ENCODE measurements around the gene DLD.

DNA sequence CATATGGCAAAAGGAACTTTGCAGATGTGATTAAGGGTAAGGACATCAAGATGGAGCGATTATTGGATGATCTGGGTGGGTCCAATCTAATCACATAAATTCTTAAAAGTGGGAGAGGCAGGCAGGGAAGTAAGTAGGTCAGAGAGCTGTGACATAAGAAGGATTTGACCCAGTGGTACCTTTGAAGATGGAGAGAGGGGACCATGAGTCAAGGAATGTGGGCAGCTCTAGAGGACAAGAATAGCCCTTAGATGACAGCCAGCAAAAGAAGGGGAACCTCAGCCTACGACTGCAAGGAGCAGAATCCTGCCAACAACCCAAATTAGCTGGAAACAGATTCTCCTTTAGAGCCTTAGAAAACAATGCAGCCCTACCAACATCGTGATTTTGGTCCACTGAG lies 77.5 kb downstream of the DLD start:
- no peak for TF ChIP-seq POLR2A (IDR thresholded peaks at IDR 0.05)
- TF ChIP-seq, protein P1, sequence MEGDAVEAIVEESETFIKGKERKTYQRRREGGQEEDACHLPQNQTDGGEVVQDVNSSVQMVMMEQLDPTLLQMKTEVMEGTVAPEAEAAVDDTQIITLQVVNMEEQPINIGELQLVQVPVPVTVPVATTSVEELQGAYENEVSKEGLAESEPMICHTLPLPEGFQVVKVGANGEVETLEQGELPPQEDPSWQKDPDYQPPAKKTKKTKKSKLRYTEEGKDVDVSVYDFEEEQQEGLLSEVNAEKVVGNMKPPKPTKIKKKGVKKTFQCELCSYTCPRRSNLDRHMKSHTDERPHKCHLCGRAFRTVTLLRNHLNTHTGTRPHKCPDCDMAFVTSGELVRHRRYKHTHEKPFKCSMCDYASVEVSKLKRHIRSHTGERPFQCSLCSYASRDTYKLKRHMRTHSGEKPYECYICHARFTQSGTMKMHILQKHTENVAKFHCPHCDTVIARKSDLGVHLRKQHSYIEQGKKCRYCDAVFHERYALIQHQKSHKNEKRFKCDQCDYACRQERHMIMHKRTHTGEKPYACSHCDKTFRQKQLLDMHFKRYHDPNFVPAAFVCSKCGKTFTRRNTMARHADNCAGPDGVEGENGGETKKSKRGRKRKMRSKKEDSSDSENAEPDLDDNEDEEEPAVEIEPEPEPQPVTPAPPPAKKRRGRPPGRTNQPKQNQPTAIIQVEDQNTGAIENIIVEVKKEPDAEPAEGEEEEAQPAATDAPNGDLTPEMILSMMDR (IDR thresholded peaks at IDR 0.05) = no peak
- TF ChIP-seq POLR2AphosphoS5 (IDR thresholded peaks at IDR 0.05) = no peak
